Mucosa of descending colon (tissue), 3 donors: ENCODE data around the gene RANBP10. TPM values are rescaled to one million over a fixed set of nuclear protein-coding genes. Genes with fewer than 3 reads are reported as not detected.

Experiments
- ATAC-seq: fragments of 200-7000 bp; cut with Tn5 transposase; one replicate; pipeline ENCODE4 v1.9.1; 2020; ENCODE audit warnings: mild to moderate bottlenecking, moderate library complexity
- DNase-seq, 3 donors: peaks; one replicate each; pipeline ENCODE4 v3.0.0-alpha.2; 2020
- H3K36me3 ChIP-seq: fragments of 200-600 bp; one replicate; pipeline ENCODE4 v1.8.0; 2021; ENCODE audit warnings: low read depth, mild to moderate bottlenecking
- H3K4me1 ChIP-seq: fragments of 200-600 bp; one replicate; pipeline ENCODE4 v1.8.0; 2021; ENCODE audit warnings: low read depth, mild to moderate bottlenecking
- H3K4me3 ChIP-seq: fragments of 200-600 bp; one replicate; pipeline ENCODE4 v1.8.0; 2021; ENCODE audit warnings: mild to moderate bottlenecking
- H3K9me3 ChIP-seq: fragments of 200-600 bp; one replicate; pipeline ENCODE4 v1.8.0; 2021; ENCODE audit warnings: mild to moderate bottlenecking
- intact Hi-C, 2 donors: fragments of 100-400 bp; cut with DNase I in 1 of 2; cut with micrococcal nuclease in 1 of 2; formaldehyde crosslinking; loops; one replicate each; pipeline versions ENCODE4 v1.11.0 to v1.11.1; 2022; cut with DNase I, micrococcal nuclease
- total RNA-seq, 3 donors: library from RNA; stranded (reverse); fragmentation: NEBNext Ultra II Directional in 2 of 3; extraction: Animal tissue kit (Norgen Biotek cat#: 25700) in 2 of 3; gene quantifications; one replicate each; pipeline versions ENCODE4 v1.2.1 to v1.2.4, GENCODE V29; 2021 to 2023
- TF ChIP-seq, protein P1 (sequence below): fragments of 200-600 bp; IDR thresholded peaks from one replicate; pipeline ENCODE4 v1.8.0; 2022; ENCODE audit warnings: antibody characterized with exemption, mild to moderate bottlenecking
- donor health status: DM: no; HTN: no; CAD: no; lungs with moderate emphysema.
- donor health status: DM: no; HTN: no; CAD: no.
- donor health status: DM: no; HTN: yes; CAD: no.

The RANBP10 gene
- total RNA-seq, 3 donors from 2014 or later, result 19.6 to 24.1 (median 20.6) TPM

DNA sequence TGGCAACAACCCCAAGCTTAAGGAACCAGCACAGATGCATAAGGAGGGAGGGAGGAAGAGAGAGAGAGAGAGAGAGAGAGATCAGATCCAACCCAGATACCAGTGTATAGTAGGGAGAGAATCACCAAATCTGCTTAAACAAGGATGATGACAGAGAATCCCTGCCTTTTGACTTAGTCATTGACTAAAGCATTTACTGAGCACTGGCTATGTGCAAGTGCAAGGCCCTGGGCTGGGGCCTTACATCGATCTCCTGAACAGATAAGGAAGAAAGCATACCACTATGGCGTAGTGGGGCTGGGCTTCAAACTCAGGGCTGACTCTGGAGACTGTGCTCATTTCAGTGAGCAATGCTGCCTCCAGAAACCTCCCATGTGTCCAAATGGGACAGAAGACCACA, 16.2 kb upstream of the RANBP10 start:
- H3K4me3 ChIP-seq, result no peak overlapping the region
- intact Hi-C loops, result no loop called here
- no peaks in the 10 kb centered on the region for H3K4me1 ChIP-seq
- no peaks in the 10 kb centered on the region for H3K9me3 ChIP-seq
- H3K36me3 ChIP-seq, result no peaks in the 10 kb centered on the region
- TF ChIP-seq, protein P1, sequence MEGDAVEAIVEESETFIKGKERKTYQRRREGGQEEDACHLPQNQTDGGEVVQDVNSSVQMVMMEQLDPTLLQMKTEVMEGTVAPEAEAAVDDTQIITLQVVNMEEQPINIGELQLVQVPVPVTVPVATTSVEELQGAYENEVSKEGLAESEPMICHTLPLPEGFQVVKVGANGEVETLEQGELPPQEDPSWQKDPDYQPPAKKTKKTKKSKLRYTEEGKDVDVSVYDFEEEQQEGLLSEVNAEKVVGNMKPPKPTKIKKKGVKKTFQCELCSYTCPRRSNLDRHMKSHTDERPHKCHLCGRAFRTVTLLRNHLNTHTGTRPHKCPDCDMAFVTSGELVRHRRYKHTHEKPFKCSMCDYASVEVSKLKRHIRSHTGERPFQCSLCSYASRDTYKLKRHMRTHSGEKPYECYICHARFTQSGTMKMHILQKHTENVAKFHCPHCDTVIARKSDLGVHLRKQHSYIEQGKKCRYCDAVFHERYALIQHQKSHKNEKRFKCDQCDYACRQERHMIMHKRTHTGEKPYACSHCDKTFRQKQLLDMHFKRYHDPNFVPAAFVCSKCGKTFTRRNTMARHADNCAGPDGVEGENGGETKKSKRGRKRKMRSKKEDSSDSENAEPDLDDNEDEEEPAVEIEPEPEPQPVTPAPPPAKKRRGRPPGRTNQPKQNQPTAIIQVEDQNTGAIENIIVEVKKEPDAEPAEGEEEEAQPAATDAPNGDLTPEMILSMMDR, result no peak
- no peak for DNase-seq
- ATAC-seq, result no peak

DNA sequence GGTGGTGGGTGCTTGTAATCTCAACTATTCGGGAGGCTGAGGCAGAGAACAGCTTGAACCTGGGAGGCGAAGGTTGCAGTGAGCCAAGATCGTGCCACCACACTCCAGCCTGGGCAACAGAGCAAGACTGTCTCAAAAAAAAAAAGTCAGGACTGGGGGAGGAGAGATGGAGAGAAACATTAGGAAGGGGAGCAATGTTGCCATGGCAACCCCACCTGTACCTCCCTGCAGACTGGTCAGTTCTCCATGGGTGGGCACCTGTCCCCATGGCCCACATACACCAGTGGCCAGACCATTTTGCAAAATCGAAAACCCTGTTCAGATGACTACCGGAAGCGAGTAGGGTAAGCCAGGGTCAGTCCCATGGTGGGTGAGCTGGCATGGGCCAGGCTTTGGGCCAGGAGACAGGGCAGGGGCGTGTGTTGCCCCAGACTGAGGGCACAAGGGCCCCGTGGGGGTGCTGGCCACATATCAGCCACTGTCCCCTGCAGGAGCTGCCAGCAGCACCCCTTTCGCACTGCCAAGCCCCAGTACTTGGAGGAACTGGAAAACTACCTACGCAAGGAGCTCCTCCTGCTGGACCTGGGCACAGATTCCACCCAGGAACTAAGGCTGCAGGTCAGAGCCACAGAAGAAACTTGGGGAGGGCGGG, 14.4 kb upstream of the RANBP10 start:
- Histone ChIP-seq H3K4me1 (peaks cover 3% of the 10 kb centered on the region), H3K4me3 (no peak overlapping the region), H3K9me3 (no peaks in the 10 kb centered on the region), H3K36me3 (no peaks in the 10 kb centered on the region)
- DNase-seq (no peak), ATAC-seq (no peak)
- TF ChIP-seq, protein P1, result no peak
- intact Hi-C loops, result no loop called here

DNA sequence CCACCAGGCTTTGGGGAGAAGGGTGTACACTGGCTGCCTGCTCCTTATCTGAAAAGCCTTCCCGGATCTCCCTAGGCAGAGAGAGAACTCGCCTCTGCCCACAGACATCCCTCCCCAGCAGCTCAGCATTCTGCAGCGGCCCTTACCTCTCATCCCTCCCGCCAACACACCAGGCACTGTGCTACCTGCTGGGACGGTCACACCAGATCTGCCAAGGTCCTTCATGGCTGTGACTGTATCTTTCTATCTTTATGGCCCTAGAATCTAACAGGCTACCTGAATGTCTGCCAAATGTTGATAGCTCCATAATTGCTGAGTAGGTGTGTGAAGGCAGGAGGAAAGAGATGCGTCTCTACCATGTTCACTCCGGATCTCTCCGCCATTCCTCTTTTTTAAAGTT, 8.2 kb upstream of the RANBP10 start:
- H3K9me3 ChIP-seq, result no peaks in the 10 kb centered on the region
- intact Hi-C loops, result loop anchor here in 1 of 2 donors (10.0 kb wide), 1 partner anchor 110 kb away; no protein-coding TSS in a partner anchor
- DNase-seq, result peak in 2 of 3 donors; percentile 58 to 78

DNA sequence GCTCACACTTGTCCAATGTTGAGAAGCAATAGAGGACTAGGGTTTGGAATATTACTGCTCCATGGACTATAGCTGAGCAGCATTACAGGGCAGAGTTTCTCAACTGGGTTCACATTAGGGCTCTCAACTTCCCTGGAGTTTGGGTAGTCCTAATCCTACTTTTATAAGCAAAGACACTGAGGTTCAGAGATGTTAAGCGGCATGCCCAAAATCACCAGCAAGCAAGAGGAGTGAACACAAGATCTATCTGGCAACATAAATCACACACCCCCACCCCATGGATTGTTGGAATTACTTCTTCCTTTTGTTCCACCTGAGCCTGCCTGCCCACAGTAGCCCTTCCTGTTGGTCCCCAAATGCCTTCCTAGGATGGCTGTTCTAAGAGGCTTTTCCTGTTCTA, 5.5 kb upstream of the RANBP10 start:
- ATAC-seq (no peak), DNase-seq (no peak)
- H3K9me3 ChIP-seq, result no peaks in the 10 kb centered on the region
- peaks cover 9% of the 10 kb centered on the region for H3K4me1 ChIP-seq
- TF ChIP-seq, protein P1, result no peak
- no peaks in the 10 kb centered on the region for H3K36me3 ChIP-seq
- intact Hi-C loops, result loop anchor here in 1 of 2 donors (10.0 kb wide), 1 partner anchor 113 kb away; no protein-coding TSS in a partner anchor
- no peak overlapping the region for H3K4me3 ChIP-seq

More for the DNA sequence above, 8.2 kb upstream of the RANBP10 start:
- H3K36me3 ChIP-seq, result no peaks in the 10 kb centered on the region
- peak; percentile 90 for ATAC-seq
- no peak overlapping the region for H3K4me3 ChIP-seq
- H3K4me1 ChIP-seq, result peaks cover 3% of the 10 kb centered on the region
- TF ChIP-seq, protein P1, result no peak

DNA sequence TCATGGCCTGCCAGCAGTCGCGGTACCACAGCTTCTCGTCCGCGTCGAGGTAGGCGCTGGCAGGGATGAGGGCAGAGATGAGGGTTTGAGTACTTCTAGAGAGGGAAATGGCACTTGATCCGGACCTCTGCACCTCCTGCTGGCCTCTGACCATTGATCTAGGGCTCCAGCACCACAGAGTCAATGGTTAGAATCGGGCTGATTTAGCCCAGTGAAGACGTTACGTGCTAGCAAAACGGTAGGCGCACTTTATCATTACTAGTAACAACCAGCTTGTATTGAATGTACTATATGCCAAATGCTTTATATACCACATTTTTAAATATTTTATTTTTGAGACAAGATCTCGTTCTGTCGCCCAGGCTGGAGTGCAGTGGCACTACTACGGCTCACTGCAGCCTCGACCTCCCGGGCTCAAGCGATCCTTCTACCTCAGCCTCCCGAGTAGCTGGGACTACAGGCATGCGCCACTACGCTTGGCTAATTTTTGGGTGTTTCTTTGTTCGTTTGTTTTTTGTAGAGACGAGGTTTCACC, 855 bp upstream of the RANBP10 start:
- Histone ChIP-seq H3K4me3 (peak overlapping the region; percentile 81), H3K4me1 (peaks cover 18% of the 10 kb centered on the region), H3K36me3 (no peaks in the 10 kb centered on the region), H3K9me3 (no peaks in the 10 kb centered on the region)
- intact Hi-C loops, result no loop called here
- peak; percentile 5 for ATAC-seq
- DNase-seq, result peak in 1 of 3 donors; percentile 14
- TF ChIP-seq, protein P1, result no peak
